A172 (cell line): ENCODE data around the gene PRM1. TPM values are rescaled to one million over a fixed set of nuclear protein-coding genes. Genes with fewer than 3 reads are reported as not detected.

Experiments
- DNase-seq: peaks from one replicate; pipeline ENCODE4 v3.0.0-alpha.2; 2015; ENCODE audit warnings: low spot score
- total RNA-seq: library from RNA; depleted of rRNA; stranded (reverse); fragments of >200 nt; shearing (Covaris generic); gene quantifications from 2 replicates; pipeline ENCODE4 v1.2.3, GENCODE V29; 2014; rRNA removed

Gene PRM1
- total RNA-seq, 1 experiment from 2014 or later, result not detected

GRCh38 chr16:11236461-11237254 is 44.5 kb downstream of the PRM1 start:
- no peak for DNase-seq

DNA sequence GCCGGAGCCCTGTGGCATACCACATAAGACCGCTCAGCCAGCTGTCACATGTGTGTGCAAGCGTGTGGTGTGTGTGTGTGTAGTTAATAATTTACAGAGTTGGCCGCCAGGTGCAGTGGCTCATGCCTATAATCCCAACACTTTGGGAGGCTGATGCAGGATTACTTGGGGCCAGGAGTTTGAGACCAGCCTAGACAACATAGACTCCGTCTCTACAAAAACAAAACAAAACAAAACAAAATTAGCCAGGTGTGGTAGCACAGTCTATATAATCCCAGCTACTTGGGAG is 45.5 kb downstream of the PRM1 start:
- no peak for DNase-seq

DNA sequence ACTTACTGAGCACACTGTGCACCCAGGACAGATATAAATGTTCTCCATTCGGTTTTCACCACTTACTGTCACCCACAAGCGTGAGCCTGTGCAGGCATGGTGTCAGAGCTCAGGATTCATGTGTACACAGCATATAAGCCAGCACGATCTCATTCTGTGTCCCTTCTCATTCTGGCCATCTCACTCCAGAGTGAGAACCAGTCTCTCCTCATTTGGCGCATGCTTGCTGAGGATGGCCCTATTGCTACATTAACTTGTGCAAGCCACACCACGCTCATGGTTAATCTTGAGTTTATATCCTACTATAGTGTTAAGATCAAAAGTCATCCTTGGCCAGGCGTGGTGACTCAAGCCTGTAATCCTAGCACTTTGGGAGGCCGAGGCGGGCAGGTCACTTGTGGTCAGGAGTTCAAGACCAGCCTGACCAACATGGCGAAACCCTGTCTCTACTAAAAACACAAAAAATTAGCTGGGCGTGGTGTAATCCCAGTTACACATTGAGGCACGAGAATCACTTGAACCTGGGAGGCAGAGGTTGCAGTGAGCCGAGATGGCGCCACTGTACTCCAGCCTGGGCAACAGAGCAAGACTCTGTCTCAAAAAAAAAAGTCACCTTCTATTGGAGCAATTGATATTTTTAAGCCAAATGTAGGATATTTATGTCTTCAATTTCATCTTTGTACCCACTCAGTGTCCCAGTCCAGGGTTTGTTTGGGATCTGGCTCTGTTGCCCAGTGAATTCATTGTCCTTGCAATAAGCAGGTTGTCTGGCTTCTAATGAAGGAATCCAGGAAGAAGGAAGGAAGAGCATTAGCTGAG is 46.0 kb downstream of the PRM1 start:
- no peak for DNase-seq

- DNase-seq, result peak; percentile 33
These were observed 47.3 kb downstream of the PRM1 start for GRCh38 chr16:11233727-11234376.

DNA sequence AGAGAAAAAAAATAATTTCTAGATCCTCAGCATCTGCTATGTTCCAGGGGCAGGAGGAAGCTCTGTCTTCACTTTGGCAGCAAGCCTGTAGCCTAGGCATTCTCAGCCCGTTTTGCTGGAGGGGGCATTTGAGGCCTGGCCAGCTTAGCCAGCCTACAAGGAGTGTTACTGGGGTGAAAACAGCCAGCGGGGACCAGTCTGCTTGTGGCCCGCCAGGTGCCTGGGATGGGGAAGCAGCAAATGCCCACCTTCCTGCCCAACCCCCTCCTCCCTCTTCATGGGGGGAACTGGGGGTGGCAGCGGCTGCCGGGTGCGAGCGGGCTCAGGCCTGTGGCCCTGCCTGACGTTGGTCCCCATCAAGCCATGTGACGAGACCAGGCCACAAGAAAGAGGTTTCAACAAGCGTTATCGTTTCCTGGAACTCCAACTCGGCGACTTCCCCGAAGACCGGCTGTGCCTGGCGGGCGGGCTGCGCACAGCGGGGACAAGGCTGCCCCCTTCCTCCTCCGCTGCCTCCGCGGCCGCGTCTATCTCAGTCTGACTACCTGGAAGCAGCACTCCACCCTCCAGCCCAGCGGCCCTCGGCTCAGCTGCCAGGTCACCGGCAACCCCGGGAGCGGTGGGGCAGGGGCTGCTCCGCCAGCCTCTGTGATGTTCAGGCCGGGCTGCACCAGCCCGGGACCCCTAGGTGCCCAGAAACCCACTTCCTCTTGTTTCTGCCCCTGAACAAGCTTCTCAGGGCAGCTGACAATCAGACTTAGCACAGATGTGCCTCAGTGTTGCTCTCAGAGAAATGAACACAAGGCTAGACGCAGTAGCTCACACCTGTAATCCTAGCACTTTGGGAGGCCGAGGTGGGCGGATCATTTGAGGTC is 48.0 kb downstream of the PRM1 start:
- DNase-seq, result no peak

GRCh38 chr16:11232302-11232851 is 48.8 kb downstream of the PRM1 start:
- DNase-seq, result no peak

DNA sequence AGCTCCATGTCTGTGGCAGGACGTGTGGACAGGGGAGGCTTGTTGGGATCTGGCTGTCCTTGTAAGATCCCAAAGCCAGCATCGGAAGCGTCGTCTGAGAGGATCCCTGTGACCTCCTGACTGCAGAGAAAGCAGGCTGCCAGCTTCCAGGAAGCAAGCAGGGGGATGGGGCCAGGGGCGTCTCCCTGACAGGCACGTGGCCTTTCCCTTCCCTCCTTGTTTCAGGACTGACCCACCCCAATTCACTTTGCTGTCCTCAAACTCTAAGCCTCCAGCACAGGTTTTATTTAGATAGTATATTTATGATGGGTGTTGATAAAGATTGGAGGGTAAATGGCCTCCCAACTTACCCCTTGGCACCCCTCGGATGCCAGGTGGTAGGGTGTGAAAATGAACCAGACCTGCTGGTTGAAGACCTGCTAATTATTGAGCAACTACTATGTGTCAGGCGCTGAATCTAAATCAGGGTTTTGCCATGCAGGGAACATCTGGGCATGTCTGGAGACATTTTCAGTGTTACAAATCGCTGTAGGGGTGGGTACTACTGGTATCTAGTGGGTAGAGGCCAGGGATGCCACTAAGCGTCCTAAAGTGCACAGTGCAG is 49.7 kb downstream of the PRM1 start:
- DNase-seq, result no peak

Other genes with a start within 250 kb of the PRM1 start
- gene SOCS1, start 25.1 kb downstream of the PRM1 start, total RNA-seq, result 0.17 TPM in 1 of 2 replicates, not detected in the other
- gene TNP2, start 12.0 kb downstream of the PRM1 start, total RNA-seq, result not detected in 2 replicates
- gene PRM3, start 7.7 kb downstream of the PRM1 start, total RNA-seq, result not detected in 2 replicates
- gene PRM2, start 4.8 kb downstream of the PRM1 start, total RNA-seq, result not detected in 2 replicates
- gene RMI2, start 64.1 kb upstream of the PRM1 start, total RNA-seq, result 29.8 and 33.7 TPM in 2 replicates